Ramos (cell line): Measurements from ENCODE around the gene RRN3.
"Not testable (repeated sequence)": the region's sequence is repeated elsewhere in the genome, so short reads cannot be mapped to it uniquely, and the experiment has no call there.

ENCODE experiments used
- in situ Hi-C: fragments of 300-500 bp; cut with MboI; formaldehyde crosslinking; loops from one replicate; pipeline ENCODE4 v1.14.3; 2022; ENCODE audit warnings: low sequenced_read_pairs; ENCODE audit not compliant: unreplicated experiment

Gene RRN3

DNA sequence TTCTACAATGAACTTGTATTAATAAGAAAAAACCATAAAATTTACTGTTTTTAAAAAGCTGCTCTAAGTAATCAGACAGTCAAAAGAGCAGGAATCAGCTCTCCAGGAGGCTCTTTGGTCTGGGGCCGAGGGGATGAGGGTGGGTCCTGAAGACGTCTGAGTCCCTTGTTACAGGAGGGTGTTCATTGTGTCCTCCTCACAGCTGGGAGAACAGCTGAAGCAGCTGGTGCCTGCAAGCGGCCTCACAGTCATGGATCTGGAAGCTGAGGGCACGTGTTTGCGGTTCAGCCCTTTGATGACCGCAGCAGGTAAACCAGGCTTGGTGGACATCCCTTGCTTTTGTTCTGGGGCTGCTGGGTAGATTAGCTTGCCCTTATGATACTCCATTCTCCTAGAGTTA, 64.3 kb downstream of the RRN3 start:
- in situ Hi-C loops = not testable (repeated sequence)

DNA sequence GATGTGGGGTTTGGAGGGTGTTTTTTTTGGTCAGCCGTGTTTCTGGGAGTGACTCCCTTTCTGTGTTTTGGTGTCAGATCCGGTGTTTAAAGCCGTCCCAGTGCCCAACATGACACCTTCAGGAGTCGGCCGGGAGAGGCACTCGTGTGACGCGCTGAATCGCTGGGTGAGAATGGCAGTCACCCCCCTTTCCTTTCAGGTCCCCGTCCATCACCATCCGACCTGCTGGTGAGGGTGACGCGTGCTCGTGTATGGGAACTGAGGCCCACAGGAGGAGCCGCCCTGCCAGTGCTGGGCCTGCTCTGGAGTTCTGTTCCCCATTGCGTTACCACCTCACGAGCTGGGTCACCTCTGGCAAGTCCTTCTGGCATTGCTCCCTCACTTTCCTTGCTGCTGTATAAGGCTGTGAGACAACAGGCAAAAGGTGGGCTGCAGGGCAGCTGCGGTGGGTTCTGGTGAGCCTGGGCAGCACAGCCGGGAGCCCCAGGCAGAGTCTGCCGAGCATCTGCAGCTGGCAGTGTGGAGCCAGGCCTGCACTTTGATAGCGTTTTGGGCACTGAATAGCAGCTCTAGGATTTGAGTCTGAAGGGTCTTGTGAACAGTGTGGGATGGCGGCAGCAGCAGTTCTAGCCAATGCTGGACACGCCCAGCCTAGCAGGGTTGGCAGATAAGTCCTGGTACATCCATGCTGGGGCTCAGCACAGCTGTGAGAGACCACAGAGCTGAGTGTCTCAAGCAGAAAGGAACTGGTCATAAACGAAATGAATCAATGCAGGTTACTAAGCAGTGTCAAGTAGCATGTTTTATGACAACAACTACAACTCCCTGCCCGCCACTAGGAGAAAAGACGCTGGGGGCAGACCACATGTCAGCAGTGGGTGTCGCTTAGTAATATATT, 65.0 kb downstream of the RRN3 start:
- in situ Hi-C loops = not testable (repeated sequence)

DNA sequence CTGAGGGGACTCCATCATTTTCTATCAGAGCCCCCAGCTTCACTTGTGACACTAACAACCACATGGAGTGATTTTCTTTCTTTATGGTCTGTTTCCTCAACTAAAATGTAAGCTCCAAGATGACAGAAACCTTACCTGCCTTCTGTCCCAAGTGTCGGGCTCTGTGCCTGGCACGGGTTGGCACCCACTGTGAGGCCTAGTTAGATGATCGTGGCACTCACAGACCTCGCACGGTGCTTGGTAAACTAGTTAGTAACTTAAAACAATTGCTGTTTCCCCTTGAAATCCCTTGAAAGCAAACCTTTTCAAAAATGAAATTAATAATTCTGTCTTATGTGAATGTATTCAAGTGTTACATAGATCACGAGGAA, 65.7 kb downstream of the RRN3 start:
- in situ Hi-C loops = not testable (repeated sequence)

DNA sequence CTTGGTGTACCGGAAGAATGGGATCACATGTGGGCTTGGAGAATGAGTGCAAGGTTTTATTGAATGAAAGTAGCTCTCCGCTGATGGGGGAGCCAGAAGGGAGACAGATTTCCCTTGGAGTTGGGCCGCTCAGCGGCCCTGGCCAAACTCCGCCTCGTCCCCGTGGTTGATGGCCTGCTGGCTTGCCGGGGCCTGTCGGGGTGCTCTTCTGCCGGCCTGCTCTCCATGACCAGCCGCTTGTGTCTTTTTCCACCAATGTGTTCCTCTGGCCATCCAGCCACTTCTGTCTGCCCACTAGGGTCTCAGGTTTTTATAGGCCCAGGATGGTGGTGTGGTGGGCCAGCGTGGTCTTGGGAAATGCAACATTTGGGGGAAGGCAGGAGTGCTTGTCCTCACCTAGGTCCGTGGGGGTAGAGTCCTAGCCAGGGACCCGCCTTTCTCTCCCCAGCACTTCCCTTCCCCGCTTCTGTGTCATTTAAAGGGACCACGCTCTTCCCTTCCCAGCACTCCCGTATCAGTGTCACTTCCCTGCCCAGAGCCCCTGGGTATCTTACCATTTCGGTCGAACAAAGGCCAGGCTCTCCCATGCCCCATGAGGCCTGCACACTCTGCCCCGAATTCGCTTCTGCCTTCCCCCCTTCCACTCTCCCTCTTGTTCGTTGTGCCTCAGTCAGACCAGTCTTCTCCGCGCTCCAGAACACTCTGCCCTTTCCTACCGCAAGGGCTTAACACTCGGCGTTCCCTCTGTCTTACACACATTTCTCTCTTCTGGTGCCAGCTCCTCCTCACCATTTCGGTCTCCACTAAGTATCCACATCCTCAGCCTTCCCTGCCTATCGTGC, 66.3 kb downstream of the RRN3 start:
- in situ Hi-C loops = not testable (repeated sequence)

DNA sequence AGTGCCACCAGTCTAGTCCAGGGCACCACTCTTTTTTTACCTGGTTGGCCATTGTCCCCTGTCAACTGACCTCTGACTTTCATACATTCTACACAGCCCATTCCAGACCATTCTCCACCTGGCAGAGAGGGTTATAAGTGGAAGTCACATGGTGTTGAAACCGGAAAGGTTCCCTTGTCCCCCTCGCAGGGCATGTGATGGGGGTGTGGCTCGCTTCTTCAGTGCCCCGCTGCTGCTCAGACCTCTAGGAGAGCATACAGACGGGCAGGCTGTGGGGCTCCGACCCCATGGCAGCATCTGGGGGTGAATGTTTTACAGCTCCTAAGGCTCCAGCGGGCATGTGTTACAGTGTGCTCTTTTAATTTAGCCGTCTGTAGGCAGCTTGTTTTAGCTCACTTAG, 67.0 kb downstream of the RRN3 start:
- in situ Hi-C loops = not testable (repeated sequence)

DNA sequence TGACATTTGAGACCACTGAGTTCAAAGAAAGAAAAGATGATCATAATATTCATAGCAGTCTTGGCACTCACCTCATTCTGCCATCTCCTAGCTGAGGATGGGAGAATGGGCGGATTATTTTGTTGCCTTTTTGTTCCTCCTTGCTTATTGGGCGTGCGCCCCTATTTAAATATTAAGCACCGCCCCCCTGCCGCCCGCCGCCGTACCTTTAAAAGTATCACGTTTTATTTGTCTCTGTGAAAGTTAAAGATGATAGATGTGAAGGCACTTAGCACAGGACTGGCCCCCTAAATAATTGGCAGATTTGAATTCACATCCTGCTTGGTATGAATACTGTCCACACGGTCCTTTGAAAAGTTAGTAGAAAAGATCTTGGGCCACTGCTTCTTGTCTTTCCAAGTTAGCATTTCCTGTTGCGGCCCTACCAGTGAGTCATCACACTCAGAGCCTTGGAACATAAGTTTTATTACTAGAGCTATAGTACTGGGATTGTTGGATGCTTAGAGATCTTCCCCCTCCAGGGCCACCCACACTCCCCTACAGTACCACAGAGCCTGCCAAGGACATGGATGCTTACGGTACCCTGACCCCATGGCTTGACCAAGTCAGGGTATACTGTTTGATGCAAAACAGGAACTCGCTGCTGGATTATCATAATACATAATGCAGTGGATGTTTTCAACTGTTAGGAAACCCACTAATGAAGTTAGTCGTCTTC, 68.7 kb downstream of the RRN3 start:
- in situ Hi-C loops = not testable (repeated sequence)

DNA sequence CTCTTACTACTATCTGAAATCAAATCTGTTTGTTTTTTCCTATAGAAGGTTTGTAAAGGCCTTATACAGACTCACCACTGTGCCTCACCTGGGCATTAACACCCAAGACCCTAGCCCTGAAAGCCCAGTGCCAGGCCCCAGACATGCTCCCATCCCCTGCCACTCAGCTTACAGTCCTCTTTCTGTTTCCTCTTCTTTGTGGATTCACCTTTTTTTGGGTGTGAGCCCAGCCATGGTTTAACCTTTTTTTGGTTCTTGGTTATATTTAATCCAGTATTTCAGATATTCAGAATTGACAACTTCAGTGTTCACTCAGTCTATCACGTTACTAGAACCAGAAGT, 69.2 kb downstream of the RRN3 start:
- in situ Hi-C loops = not testable (repeated sequence)

DNA sequence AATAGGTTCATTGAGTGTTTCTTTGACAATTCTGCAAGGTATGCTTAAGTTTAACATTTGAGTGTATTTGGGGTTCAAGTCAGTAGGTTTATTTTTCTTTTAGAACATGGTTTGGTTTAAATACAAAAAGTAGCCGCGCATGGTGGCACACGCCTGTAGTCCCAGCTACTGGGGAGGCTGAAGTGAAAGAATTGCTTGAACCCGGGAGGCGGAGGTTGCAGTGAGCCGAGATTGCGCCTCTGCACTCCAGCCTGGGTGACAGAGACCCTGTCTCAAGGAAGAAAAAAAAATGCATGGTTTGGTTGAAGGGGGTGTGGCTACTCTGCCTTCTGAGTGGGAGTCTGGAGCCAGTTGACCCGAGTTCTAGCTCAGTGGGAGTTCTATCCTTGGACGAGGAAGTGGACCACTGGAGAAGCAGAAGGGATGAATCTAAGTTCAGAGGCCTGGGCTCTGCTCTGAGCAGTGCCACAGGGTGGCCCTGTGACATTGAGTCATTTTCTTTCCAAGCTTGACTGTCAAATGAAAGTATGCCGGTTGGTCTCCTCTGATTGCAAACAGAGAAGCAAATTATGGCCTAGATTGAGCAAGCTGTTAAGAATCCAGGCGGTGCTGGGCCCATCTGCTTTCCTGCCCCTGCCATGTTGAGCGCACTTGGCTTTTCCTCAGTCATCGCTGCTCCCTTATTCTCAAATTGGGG, 70.5 kb downstream of the RRN3 start:
- in situ Hi-C loops = not testable (repeated sequence)

DNA sequence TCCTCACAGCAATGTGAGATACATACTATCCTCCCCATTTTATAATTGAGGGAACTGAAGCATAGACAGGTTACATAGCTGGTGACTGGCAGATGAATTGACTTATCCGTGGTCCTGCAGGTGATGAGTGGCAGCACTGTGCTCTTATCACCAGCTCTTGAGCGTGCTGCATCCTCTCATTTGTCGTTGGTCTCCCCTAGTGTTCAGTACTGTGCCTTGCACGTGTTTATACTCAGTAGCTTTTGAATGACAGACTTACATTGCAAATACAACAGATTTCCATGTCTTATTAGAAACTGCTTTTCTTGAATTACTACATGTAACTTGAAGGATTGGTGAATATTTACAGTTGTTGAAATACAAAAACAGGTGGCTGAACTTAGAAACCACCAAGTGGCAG, 71.9 kb downstream of the RRN3 start:
- in situ Hi-C loops = not testable (repeated sequence)

DNA sequence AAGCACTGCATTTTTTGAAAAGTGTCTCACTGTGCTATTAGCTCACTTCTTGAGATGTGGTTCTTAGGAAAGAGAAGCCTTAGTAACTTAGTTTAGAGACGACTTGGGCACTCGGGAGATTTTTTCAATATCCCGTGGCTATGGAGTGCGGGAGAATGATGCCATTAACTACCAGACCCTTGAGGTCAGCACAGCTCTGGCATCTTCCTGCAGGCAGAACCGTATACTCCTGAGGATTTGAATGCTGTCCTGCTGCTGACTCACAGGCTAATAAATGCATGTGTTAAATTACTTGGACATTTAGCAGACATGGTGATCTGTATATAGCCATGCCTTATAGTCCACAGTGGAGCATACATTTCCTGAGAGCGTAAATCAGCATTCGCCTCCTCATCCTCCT, 72.6 kb downstream of the RRN3 start:
- in situ Hi-C loops = not testable (repeated sequence)

DNA sequence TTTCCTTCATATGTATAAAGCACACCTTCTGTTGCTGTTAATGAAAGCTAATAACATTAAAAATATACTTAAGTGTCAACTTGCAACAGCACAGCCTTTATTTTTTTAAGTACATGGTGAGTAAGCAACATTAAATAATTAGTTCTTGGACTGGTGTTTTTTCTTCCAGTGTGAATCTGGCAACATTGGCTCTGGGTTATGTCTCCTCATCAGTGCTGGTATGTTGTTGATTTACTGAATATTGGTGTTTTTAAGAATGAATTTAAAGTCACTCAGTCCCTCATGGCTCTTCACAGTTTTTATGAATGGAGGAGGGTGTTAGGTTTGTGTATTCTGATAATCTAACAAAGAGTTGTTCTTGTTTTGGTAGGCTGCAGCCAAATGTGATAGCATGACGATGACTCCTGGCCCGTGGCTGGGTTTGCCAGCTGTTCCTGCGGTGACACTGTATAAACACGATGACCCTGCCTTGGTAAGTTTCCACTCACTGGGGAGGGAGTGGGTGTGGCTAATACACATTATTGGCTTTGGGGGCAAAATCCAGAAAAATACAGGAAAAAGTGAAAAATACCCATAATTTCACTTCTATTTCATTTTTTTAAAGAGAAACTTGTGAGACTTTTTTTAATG, 77.0 kb downstream of the RRN3 start:
- in situ Hi-C loops = not testable (repeated sequence)

DNA sequence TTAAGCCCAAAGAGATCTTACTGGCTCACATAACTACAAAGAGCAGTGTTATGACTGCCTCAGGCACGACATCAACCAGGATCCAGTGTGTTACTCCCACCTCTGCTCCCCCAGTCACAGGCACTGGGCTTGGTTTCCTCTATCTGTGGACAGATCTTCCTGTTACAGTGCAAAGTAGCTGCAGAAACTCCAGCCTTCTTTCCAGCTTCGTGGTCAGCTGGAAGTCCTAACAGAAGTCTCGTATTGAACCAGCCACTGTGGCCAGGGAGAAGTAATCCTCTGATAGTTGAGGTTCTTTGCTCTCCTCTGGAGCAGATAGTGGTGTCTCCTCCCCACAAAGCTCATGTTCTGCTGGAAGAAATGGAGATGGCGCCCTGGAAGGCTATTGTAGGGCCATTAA, 77.7 kb downstream of the RRN3 start:
- in situ Hi-C loops = not testable (repeated sequence)

DNA sequence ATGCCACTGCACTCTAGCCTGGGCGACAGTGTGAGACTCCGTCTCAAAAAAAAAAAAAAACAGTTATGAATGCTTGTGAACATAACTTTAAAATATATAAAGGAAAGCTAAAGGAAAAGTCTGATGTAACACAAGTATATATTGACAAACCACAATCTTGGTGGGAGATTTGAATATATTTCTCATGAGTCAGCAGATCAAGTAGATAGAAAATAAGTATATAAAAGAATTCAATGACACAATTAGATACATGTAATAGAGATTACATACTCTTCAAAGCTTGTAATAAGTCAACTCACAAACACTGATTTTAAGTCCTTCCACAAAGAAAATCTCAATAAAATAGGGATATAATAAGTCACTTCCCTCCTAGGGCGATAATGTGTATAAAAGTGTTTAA, 78.4 kb downstream of the RRN3 start:
- in situ Hi-C loops = not testable (repeated sequence)

DNA sequence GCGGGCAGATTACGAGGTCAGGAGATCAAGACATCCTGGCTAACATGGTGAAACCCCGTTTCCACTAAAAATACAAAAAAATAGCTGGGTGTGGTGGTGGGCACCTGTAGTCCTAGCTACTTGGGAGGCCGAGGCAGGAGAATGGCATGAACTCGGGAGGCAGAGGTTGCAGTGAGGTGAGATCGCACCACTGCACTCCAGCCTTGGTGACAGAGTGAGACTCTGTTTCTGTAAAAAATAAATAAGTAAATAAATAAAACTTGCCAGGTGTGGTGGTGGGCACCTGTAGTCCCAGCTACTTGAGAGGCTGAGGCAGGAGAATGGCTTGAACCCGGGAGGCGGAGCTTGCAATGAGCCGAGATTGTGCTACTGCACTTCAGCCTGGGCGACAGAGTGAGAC, 81.1 kb downstream of the RRN3 start:
- in situ Hi-C loops = not testable (repeated sequence)
